GM18951 (cell line): Measurements from ENCODE around the gene ASTE1.
"Not testable (repeated sequence)": the region's sequence is repeated elsewhere in the genome, so short reads cannot be mapped to it uniquely, and the experiment has no call there.

Experiments
- POLR2A ChIP-seq: IDR thresholded peaks from 4 replicates; pipeline ENCODE4 v1.6.1; 2011; ENCODE audit warnings: mild to moderate bottlenecking; ENCODE audit not compliant: insufficient read length, insufficient read depth; ENCODE audit errors: extremely low read depth
- in situ Hi-C: fragments of 300-500 bp; cut with MboI; formaldehyde crosslinking; loops from one replicate; pipeline ENCODE4 v1.12.0; 2022; ENCODE audit warnings: low sequenced_read_pairs, mixed read lengths, inconsistent platforms; ENCODE audit not compliant: unreplicated experiment

Gene ASTE1

DNA sequence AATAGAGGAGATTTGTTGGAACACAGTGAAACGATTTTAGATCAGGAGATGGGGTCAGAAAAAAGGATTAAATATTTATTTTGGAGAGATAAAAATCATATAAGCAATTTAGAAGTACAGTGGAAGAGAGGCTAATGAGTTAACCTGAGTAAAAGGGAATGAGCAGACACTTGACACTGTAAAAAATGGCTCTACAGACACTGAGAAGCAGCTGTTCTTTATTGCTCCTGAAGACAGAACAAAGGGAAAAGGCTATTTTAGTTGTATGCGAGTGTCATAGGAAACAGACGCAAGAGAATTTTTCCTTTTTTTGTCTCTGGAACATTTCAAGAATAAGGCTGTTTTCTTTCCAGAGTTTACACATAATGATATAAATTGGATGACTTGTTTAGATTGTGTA, 34.3 kb downstream of the ASTE1 start:
- TF ChIP-seq POLR2A = no peak
- in situ Hi-C loops = no loop called here

DNA sequence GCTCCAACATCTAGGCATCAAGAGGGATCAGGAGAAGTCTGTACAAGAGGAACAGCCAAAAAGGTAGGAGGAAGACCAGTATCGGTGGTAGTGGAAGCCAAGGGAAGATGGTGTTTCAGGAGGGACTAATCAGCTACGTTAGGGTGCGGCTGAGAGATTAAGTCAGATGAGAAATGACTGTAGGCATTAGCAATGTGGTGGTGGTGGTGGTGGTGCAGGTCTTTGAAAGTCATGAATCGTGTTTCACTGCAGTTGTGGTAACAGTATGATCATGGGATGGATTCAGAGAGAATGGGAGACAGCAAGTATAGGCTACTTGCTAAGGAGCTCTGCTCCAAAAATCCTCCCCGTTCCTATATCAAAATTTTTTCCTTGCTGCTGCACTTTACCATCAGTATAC, 35.5 kb downstream of the ASTE1 start:
- no peak for TF ChIP-seq POLR2A
- in situ Hi-C loops = no loop called here

- TF ChIP-seq POLR2A = no peak
- in situ Hi-C loops = no loop called here
Measured at GRCh38 chr3:130990282-130990681, 36.3 kb downstream of the ASTE1 start.

GRCh38 chr3:130981469-130981868, 45.2 kb downstream of the ASTE1 start:
- in situ Hi-C loops = no loop called here
- TF ChIP-seq POLR2A = no peak

DNA sequence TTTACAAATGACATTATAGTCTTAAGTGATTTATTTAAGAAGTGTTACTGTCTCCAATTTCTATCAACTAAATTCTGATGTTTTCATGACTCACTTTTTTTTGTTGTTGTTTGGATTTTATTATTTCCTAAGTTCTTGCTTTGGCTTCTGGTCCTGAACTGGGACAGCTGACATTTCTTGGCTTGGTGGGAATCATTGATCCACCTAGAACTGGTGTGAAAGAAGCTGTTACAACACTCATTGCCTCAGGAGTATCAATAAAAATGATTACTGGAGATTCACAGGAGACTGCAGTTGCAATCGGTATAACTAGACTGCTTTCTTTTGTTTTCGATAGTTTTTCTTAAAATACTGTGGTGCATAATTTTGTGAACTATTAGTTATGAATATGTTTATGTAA, 47.5 kb downstream of the ASTE1 start:
- in situ Hi-C loops = no loop called here
- TF ChIP-seq POLR2A = no peak

DNA sequence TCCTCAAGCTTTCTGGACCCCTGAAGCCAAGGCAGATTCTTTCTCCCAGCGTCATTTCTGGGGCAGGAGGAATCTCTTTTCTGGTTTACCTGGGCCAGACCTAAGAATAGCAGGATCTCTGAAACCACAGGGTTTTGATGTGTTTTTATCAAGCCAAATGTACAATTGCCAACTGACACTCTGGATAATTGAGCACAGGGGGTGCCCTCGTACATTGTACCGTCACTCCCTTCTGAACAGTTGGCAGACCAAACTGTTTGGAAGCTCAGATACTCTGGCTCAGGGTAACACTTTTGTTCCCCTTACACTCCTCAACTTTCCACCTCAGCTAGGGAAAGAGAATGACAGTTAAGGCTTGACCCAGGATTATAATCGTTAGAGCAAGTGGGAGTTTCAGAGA, 49.9 kb downstream of the ASTE1 start:
- TF ChIP-seq POLR2A = no peak
- in situ Hi-C loops = no loop called here

DNA sequence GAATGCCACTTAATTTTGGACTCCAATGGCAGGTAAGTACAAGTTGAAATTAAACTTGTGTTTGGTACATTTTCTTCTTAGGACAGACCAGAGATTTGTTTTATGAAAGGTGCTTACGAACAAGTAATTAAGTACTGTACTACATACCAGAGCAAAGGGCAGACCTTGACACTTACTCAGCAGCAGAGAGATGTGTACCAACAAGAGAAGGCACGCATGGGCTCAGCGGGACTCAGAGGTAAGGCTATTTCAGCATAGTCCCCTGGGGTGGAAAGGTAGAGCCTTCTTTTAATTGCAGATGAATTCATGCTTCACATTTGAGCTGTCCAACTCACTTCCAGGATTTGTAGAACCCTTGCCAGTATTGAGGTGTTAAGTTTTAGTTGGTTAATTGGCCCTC, 51.4 kb downstream of the ASTE1 start:
- in situ Hi-C loops = no loop called here
- TF ChIP-seq POLR2A = no peak

- TF ChIP-seq POLR2A = no peak
- in situ Hi-C loops = no loop called here
Measured at GRCh38 chr3:130974201-130974600, 52.4 kb downstream of the ASTE1 start.

DNA sequence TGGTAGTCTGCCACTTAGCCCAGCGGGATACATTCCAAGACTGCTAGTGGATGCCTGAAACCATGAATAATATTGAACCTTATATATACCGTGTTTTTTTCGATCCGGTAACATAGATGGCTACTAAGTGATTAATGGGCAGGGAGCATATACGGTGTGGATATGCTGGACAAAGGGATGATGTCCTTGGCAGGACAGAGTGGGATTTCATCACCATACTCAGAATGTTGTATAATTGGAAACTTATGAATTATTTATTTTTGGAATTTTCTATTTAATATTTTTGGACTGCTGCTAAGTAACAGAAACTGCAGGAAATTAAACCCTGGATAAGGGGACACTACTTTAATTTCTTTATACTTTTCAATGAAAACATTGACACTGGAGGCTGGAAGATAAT, 53.2 kb downstream of the ASTE1 start:
- in situ Hi-C loops = no loop called here

DNA sequence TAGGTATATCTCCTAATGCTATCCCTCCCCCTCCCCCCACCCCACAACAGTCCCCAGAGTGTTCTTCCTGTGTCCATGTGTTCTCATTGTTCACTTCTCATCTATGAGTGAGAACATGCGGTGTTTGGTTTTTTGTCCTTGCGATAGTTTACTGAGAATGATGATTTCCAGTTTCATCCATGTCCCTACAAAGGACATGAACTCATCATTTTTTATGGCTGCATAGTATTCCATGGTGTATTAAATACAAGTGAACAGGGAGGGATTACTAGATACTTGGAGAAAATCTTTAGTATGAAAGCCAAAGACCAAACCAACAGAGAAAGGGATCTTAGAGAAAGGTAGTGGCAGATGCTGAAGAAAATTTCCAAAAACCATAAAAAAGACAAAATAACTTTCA, 54.0 kb downstream of the ASTE1 start:
- in situ Hi-C loops = not testable (repeated sequence)

More for the DNA sequence above, 53.2 kb downstream of the ASTE1 start:
- no peak for TF ChIP-seq POLR2A

GRCh38 chr3:130971208-130971607, 55.4 kb downstream of the ASTE1 start:
- no peak for TF ChIP-seq POLR2A
- in situ Hi-C loops = no loop called here

- no peak for TF ChIP-seq POLR2A
- in situ Hi-C loops = no loop called here
Measured at GRCh38 chr3:130969621-130970020, 57.0 kb downstream of the ASTE1 start.

DNA sequence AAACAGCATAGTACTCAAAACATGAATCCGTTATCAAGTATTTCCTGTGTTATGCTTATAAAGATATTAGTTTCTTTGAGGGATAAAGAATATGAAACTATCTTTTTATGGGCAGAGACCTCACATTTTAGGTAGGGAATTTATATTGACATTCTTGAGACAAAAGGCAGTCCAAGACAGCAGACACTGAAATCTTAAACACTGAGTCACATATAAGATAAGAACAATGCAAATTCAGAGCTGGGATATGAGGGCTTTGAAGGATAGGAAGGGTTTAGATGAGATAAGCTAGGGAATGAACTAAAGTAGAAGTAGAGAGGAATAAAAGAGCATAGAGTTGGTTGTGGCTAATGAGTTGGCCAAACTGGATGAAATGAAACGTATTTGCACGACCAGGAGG, 58.4 kb downstream of the ASTE1 start:
- no peak for TF ChIP-seq POLR2A
- in situ Hi-C loops = no loop called here

- in situ Hi-C loops = no loop called here
- no peak for TF ChIP-seq POLR2A
Measured at GRCh38 chr3:130967281-130967680, 59.3 kb downstream of the ASTE1 start.

DNA sequence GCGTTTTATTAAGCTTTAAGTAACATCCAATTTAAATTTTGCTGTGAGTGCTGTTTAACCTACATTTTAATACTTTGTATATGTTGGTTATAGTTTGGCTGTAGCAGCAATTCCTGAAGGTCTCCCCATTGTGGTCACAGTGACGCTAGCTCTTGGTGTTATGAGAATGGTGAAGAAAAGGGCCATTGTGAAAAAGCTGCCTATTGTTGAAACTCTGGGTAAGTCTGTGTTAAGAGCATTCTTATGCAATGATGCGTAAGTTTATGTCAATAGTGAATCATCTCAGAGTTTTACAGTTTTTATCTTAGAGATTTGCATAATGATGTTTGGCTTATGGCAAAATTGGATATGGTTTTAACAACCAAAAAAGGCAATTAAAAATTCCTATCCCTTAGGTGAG, 62.7 kb downstream of the ASTE1 start:
- in situ Hi-C loops = no loop called here
- no peak for TF ChIP-seq POLR2A
